HG03060 (cell line): Measurements from ENCODE around the gene PEX5L.

Experiments used
- ATAC-seq: cut with Tn5 transposase; IDR thresholded peaks from one replicate; pipeline ENCODE4 v1.9.1; 2021; ENCODE audit warnings: low read depth, moderate number of reproducible peaks; ENCODE audit not compliant: unreplicated experiment

Gene PEX5L

GRCh38 chr3:179907784-179908482 lies 128.8 kb downstream of the PEX5L start:
- ATAC-seq, result no peak

- ATAC-seq, result no peak
Observed at GRCh38 chr3:179902061-179902460, 134.7 kb downstream of the PEX5L start.

GRCh38 chr3:179898024-179898423 lies 138.7 kb downstream of the PEX5L start:
- no peak for ATAC-seq

- ATAC-seq, result no peak
Observed at GRCh38 chr3:179897231-179897630, 139.5 kb downstream of the PEX5L start.

GRCh38 chr3:179896507-179896906 lies 140.2 kb downstream of the PEX5L start:
- no peak for ATAC-seq

- ATAC-seq, result no peak
Observed at GRCh38 chr3:179895330-179895729, 141.4 kb downstream of the PEX5L start.

- ATAC-seq, result no peak
Observed at GRCh38 chr3:179887295-179887943, 149.3 kb downstream of the PEX5L start.

GRCh38 chr3:179885950-179886349 lies 150.8 kb downstream of the PEX5L start:
- ATAC-seq, result no peak

- no peak for ATAC-seq
Observed at GRCh38 chr3:179884136-179884535, 152.6 kb downstream of the PEX5L start.

GRCh38 chr3:179882292-179882691 lies 154.4 kb downstream of the PEX5L start:
- ATAC-seq, result peak; percentile 64

- ATAC-seq, result no peak
Observed at GRCh38 chr3:179881791-179882190, 154.9 kb downstream of the PEX5L start.

- no peak for ATAC-seq
Observed at GRCh38 chr3:179880868-179881267, 155.9 kb downstream of the PEX5L start.

GRCh38 chr3:179876440-179876839 lies 160.3 kb downstream of the PEX5L start:
- no peak for ATAC-seq

- ATAC-seq, result no peak
Observed at GRCh38 chr3:179872842-179873241, 163.9 kb downstream of the PEX5L start.

- ATAC-seq, result no peak
Observed at GRCh38 chr3:179871782-179872181, 165.0 kb downstream of the PEX5L start.

- ATAC-seq, result no peak
Observed at GRCh38 chr3:179868715-179869114, 168.0 kb downstream of the PEX5L start.

GRCh38 chr3:179867961-179868360 lies 168.8 kb downstream of the PEX5L start:
- ATAC-seq, result no peak

- ATAC-seq, result no peak
Observed at GRCh38 chr3:179865861-179866505, 170.8 kb downstream of the PEX5L start.

- ATAC-seq, result no peak
Observed at GRCh38 chr3:179861953-179862352, 174.8 kb downstream of the PEX5L start.

- ATAC-seq, result no peak
Observed at GRCh38 chr3:179861292-179861691, 175.4 kb downstream of the PEX5L start.

- ATAC-seq, result no peak
Observed at GRCh38 chr3:179860275-179861107, 176.2 kb downstream of the PEX5L start.
